H1 (cell line): Measurements from ENCODE around the gene PODN.

ENCODE experiments used
- CEBPB ChIP-seq: IDR thresholded peaks from 2 replicates; pipeline ENCODE4 v1.6.1; 2012; ENCODE audit warnings: low read depth, low read length
- CHD2 ChIP-seq: IDR thresholded peaks from 2 replicates; pipeline ENCODE4 v1.6.1; 2012; ENCODE audit warnings: low read length, improper control_type of control experiment
- CREB1 ChIP-seq: IDR thresholded peaks from 2 replicates; pipeline ENCODE4 v1.6.1; 2012; ENCODE audit warnings: inconsistent platforms
- EGR1 ChIP-seq: IDR thresholded peaks from 2 replicates; pipeline ENCODE4 v1.6.1; 2011; ENCODE audit warnings: low read depth, low read length, borderline replicate concordance
- EP300 ChIP-seq, 2 experiments: IDR thresholded peaks; 1 replicate in 1 of 2; 2 replicates in 1 of 2; pipeline ENCODE4 v1.6.1; 2011 to 2012; ENCODE audit warnings: low read depth in 2 of 2, low read length in 2 of 2, mild to moderate bottlenecking in 2 of 2, borderline replicate concordance in 1 of 2, inconsistent platforms in 1 of 2, moderate library complexity in 1 of 2
- EZH2 ChIP-seq: fragments of 200-600 bp; sonication (generic); IDR thresholded peaks from 2 replicates; pipeline ENCODE4 v1.7.1; 2012; ENCODE audit warnings: low read depth, mild to moderate bottlenecking, moderate library complexity, low read length, inconsistent platforms; ENCODE audit not compliant: severe bottlenecking
- GABPA ChIP-seq: IDR thresholded peaks from 2 replicates; pipeline ENCODE4 v1.6.1; 2011; ENCODE audit warnings: mild to moderate bottlenecking, low read length, moderate library complexity, borderline replicate concordance; ENCODE audit not compliant: insufficient read depth
- HDAC2 ChIP-seq, 2 experiments: fragments of 300-600 bp in 1 of 2; sonication (generic) in 1 of 2; IDR thresholded peaks; 2 replicates each; pipeline ENCODE4 v1.6.1; 2011 to 2012; ENCODE audit warnings: low read depth in 2 of 2, low read length in 2 of 2, mild to moderate bottlenecking in 2 of 2, moderate library complexity in 2 of 2, borderline replicate concordance in 1 of 2, inconsistent platforms in 1 of 2
- KDM5A ChIP-seq: fragments of 200-600 bp; IDR thresholded peaks from 2 replicates; pipeline ENCODE4 v1.7.1; 2012; ENCODE audit warnings: mild to moderate bottlenecking, low read length, inconsistent platforms, mixed read lengths
- POLR2A ChIP-seq, 2 experiments: IDR thresholded peaks; 1 replicate in 1 of 2; 2 replicates in 1 of 2; pipeline ENCODE4 v1.6.1; 2011; ENCODE audit warnings: low read depth in 2 of 2, low read length in 2 of 2, mild to moderate bottlenecking in 2 of 2; ENCODE audit errors: control extremely low read depth in 1 of 2
- YY1 ChIP-seq: IDR thresholded peaks from 2 replicates; pipeline ENCODE4 v1.6.1; 2011; ENCODE audit warnings: low read depth, mild to moderate bottlenecking, low read length
- TF ChIP-seq, protein P1 (sequence below): IDR thresholded peaks from 2 replicates; pipeline ENCODE4 v1.6.1; 2012; ENCODE audit warnings: inconsistent platforms
- TF ChIP-seq, protein P2 (sequence below), 3 experiments: IDR thresholded peaks; 1 replicate in 2 of 3; 2 replicates in 1 of 3; pipeline versions ENCODE4 v1.5.1 to v1.6.1; 2011; ENCODE audit warnings: low read length in 3 of 3, mild to moderate bottlenecking in 3 of 3, inconsistent platforms in 2 of 3, low read depth in 1 of 3, moderate library complexity in 1 of 3; ENCODE audit not compliant: insufficient read depth in 1 of 3; ENCODE audit errors: control extremely low read depth in 1 of 3

DNA sequence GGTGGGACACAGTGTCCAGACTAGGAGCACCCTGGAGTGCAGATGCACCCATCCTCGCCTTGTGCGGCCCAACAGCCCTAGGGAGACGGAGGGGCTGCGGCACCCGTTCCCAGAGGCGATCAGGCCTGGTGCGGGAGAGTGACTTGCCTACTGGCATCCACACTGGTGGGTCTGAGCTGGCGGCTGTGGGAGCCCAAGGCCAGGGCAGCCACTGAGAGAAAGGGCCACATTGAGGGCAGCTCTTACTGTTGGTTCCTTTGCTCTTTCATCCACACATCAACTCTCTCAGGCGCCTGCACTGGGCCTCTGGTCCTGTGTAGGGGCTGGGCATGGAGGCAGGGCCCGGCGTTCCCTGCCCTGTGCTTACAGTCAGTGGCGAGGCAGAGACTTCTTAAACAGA is 8.6 kb downstream of the PODN start:
- TF ChIP-seq, protein P1, sequence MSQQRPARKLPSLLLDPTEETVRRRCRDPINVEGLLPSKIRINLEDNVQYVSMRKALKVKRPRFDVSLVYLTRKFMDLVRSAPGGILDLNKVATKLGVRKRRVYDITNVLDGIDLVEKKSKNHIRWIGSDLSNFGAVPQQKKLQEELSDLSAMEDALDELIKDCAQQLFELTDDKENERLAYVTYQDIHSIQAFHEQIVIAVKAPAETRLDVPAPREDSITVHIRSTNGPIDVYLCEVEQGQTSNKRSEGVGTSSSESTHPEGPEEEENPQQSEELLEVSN = no peak
- TF ChIP-seq, protein P2, sequence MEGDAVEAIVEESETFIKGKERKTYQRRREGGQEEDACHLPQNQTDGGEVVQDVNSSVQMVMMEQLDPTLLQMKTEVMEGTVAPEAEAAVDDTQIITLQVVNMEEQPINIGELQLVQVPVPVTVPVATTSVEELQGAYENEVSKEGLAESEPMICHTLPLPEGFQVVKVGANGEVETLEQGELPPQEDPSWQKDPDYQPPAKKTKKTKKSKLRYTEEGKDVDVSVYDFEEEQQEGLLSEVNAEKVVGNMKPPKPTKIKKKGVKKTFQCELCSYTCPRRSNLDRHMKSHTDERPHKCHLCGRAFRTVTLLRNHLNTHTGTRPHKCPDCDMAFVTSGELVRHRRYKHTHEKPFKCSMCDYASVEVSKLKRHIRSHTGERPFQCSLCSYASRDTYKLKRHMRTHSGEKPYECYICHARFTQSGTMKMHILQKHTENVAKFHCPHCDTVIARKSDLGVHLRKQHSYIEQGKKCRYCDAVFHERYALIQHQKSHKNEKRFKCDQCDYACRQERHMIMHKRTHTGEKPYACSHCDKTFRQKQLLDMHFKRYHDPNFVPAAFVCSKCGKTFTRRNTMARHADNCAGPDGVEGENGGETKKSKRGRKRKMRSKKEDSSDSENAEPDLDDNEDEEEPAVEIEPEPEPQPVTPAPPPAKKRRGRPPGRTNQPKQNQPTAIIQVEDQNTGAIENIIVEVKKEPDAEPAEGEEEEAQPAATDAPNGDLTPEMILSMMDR (IDR thresholded peaks at IDR 0.05; ENCODE audit: control extremely low read depth in 1 of 3, insufficient read depth in 1 of 3, low read depth in 1 of 3, low read length in 3 of 3) = no peak
- TF ChIP-seq EZH2 = no peak
- no peak for TF ChIP-seq POLR2A (IDR thresholded peaks at IDR 0.05; ENCODE audit: control extremely low read depth in 1 of 2, low read depth in 2 of 2, low read length in 2 of 2)
- TF ChIP-seq CREB1 = no peak
- TF ChIP-seq YY1 = no peak
- no peak for TF ChIP-seq EGR1
- no peak for TF ChIP-seq HDAC2 (IDR thresholded peaks at IDR 0.05; ENCODE audit: borderline replicate concordance in 1 of 2, low read depth in 2 of 2, low read length in 2 of 2)
- TF ChIP-seq CEBPB = no peak
- TF ChIP-seq KDM5A = no peak
- no peak for TF ChIP-seq GABPA
- no peak for TF ChIP-seq EP300 (IDR thresholded peaks at IDR 0.05; ENCODE audit: borderline replicate concordance in 1 of 2, low read depth in 2 of 2, low read length in 2 of 2)
- TF ChIP-seq CHD2 = no peak
